Measurements from ENCODE around the gene LRMDA.

LRMDA gene

GRCh38 chr10:76354921-76355320 is 923.5 kb downstream of the LRMDA start:
- no peak overlapping the region for H3K4me3 ChIP-seq (ENCODE audit: low read length)
- no peak for TF ChIP-seq ZNF274 (IDR thresholded peaks at IDR 0.05; ENCODE audit: low read depth, low read length)

- no peak for TF ChIP-seq ZNF274 (IDR thresholded peaks at IDR 0.05; ENCODE audit: low read depth, low read length)
- no peak overlapping the region for H3K4me3 ChIP-seq (ENCODE audit: low read length)
These were observed 925.1 kb downstream of the LRMDA start for GRCh38 chr10:76356557-76356956.

GRCh38 chr10:76357726-76358415 is 926.4 kb downstream of the LRMDA start:
- TF ChIP-seq ZNF274 (IDR thresholded peaks at IDR 0.05; ENCODE audit: low read depth, low read length): no peak

DNA sequence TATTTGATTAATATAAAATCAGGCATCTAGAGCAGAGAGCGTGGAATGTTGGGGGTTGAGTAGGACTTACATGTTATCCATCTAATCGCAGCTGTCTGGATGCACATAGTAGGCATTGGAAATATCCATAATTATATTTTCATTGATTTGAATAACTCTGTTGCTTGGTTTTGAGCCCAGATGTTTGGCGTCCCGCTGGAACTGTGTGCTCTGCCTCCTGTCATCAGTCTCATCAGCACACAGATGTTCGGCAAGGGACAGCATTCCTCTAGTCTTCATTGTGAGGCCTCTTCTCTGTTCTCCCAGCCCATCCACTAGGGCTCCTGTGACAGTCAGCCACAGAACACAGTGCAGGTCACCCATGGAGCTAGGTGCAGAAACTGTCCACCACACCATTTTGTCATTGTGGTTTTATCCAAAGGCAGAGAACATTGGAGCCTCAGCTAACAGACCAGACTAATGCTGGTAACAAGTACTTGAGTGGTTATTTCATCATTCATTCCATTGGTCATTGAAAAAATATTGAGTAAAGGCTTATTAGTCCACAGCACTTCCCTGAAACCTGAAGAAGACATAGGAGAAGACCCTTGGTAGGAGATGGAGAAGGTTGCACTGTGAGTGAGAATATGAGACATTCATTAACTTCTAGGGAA is 927.4 kb downstream of the LRMDA start:
- H3K4me3 ChIP-seq (ENCODE audit: low read length): no peak overlapping the region
- no peak for TF ChIP-seq ZNF274 (IDR thresholded peaks at IDR 0.05; ENCODE audit: low read depth, low read length)

More at GRCh38 chr10:76357726-76358415, 926.4 kb downstream of the LRMDA start:
- no peak overlapping the region for H3K4me3 ChIP-seq (ENCODE audit: low read length)

DNA sequence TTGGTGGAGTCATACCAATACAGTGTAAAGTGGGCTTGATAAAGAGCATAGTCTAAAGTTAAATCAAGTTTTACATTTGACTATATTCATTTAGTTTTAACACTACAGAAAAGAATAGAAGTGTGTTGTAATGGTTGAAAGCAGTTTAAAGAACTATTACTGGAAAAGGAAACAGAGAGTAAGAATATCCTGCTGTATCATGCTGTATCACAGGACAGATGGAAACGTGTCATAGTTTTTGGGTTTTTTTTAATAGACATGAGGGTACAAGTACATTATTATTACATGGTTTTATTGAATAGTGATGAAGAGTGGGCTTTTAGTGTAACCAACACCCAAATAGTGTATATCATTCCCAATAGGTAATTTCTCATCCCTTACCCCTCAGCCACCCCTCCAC is 944.3 kb downstream of the LRMDA start:
- TF ChIP-seq ZNF274 (IDR thresholded peaks at IDR 0.05; ENCODE audit: low read depth, low read length): no peak
- no peak overlapping the region for H3K4me3 ChIP-seq (ENCODE audit: low read length)

DNA sequence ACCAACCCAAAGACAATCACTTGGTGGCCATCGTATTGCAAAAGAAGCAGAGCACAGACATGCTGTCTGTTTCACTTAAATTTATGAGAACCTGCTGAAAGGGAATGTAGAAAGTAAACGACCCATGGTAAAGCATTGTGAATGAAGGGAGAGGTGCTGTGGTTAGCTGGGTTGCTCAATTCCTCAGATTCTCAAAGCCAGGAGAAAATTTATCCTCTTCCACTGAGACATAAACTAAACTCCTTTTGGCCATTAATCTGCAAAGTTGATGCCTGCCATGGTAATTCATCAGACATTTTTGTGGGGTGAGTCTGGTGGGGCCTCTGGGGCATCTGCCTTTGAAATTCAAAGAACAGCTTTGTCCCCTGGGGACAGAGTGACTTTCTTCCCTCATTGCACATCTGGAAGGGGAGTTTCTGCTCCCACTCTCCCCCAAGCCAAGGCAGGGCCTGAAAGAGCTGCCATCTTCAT is 951.0 kb downstream of the LRMDA start:
- no peak overlapping the region for H3K4me3 ChIP-seq (ENCODE audit: low read length)
- TF ChIP-seq ZNF274 (IDR thresholded peaks at IDR 0.05; ENCODE audit: low read depth, low read length): no peak

GRCh38 chr10:76388321-76389023 is 957.0 kb downstream of the LRMDA start:
- TF ChIP-seq ZNF274 (IDR thresholded peaks at IDR 0.05; ENCODE audit: low read depth, low read length): no peak
- no peak overlapping the region for H3K4me3 ChIP-seq (ENCODE audit: low read length)

GRCh38 chr10:76393875-76394706 is 962.7 kb downstream of the LRMDA start:
- no peak for TF ChIP-seq ZNF274 (IDR thresholded peaks at IDR 0.05; ENCODE audit: low read depth, low read length)

DNA sequence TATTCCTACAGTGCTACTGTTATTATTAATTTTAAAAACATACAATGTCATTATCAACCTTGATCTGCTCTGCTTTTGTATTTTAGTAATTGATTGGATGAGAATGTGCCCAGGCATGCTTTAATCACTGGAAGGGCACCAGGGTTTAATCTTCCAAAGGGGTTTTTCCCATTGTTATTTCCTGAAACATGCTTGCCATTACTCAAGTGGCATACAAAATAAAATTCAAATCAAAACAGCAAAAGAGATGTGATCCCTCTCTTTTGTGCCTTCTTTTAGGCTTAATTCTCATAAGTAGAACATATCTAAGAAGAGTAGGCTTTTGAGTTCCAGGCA is 963.3 kb downstream of the LRMDA start:
- no peak for TF ChIP-seq ZNF274 (IDR thresholded peaks at IDR 0.05; ENCODE audit: low read depth, low read length)
- no peak overlapping the region for H3K4me3 ChIP-seq (ENCODE audit: low read length)

More at GRCh38 chr10:76393875-76394706, 962.7 kb downstream of the LRMDA start:
- H3K4me3 ChIP-seq (ENCODE audit: low read length): no peak overlapping the region

DNA sequence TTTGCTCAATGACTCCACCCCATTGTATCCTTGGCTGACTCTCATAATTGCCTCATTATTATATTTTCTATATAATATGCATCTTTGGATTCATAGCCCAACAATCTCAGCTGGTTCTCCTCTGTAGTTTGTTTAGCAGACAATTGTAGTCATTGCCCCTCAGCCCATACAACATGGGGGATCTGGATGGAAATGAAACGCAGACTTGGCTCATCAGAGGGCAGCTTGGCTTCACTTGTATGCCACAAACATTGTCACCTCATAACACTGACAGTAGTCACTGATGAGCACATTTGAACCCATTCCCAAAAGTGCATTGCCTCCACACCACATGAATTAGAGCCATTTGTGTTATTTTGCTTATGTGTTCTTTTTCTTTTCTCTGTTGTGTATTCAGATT is 963.8 kb downstream of the LRMDA start:
- TF ChIP-seq ZNF274 (IDR thresholded peaks at IDR 0.05; ENCODE audit: low read depth, low read length): no peak
- H3K4me3 ChIP-seq (ENCODE audit: low read length): no peak overlapping the region

GRCh38 chr10:76396134-76396533 is 964.7 kb downstream of the LRMDA start:
- no peak overlapping the region for H3K4me3 ChIP-seq (ENCODE audit: low read length)
- no peak for TF ChIP-seq ZNF274 (IDR thresholded peaks at IDR 0.05; ENCODE audit: low read depth, low read length)

GRCh38 chr10:76397181-76398042 is 966.0 kb downstream of the LRMDA start:
- H3K4me3 ChIP-seq (ENCODE audit: low read length): no peak overlapping the region
- TF ChIP-seq ZNF274 (IDR thresholded peaks at IDR 0.05; ENCODE audit: low read depth, low read length): no peak

- no peak overlapping the region for H3K4me3 ChIP-seq (ENCODE audit: low read length)
- no peak for TF ChIP-seq ZNF274 (IDR thresholded peaks at IDR 0.05; ENCODE audit: low read depth, low read length)
These were observed 966.8 kb downstream of the LRMDA start for GRCh38 chr10:76398043-76398710.

All from GM08714 (cell line).